Measurements from ENCODE around the gene TAS1R2. TPM values are rescaled to one million over a fixed set of nuclear protein-coding genes. Genes with fewer than 3 reads are reported as not detected.

The TAS1R2 gene
- total RNA-seq, 2 donors from 2014 or later: not detected

DNA sequence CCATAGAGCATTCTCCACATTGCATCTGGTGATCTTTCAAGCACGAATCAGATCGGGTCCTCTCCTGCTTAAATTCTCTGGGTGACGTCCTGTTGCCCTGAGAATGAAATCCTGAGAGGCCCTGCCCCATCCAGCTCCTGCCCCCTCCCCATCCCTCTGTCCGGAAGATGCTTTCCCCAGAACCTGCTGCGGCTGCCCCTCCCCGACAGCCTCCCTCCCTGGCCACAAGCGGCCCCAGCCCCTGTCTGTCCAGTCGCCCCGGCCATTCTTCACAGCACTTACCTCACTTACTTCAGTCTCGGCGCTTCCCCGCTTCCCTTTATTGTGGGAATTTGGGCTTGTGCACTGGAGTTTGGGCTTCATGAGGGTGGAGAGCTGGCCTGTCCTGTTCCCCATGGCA lies 40.3 kb downstream of the TAS1R2 start:
- Mint-ChIP-seq H3K36me3 (ENCODE audit: low read depth) (peaks cover 6% of the 10 kb centered on the region), H3K27me3 (peaks cover 58% of the 10 kb centered on the region), H3K27ac (no peak overlapping the region), H3K4me3 (no peak overlapping the region), H3K4me1 (peaks cover 10% of the 10 kb centered on the region)
- DNase-seq: no peak
- no peak for ATAC-seq
- H3K9me3 ChIP-seq (ENCODE audit: control insufficient read depth, low read length, poor library complexity, severe bottlenecking): no peaks in the 10 kb centered on the region

DNA sequence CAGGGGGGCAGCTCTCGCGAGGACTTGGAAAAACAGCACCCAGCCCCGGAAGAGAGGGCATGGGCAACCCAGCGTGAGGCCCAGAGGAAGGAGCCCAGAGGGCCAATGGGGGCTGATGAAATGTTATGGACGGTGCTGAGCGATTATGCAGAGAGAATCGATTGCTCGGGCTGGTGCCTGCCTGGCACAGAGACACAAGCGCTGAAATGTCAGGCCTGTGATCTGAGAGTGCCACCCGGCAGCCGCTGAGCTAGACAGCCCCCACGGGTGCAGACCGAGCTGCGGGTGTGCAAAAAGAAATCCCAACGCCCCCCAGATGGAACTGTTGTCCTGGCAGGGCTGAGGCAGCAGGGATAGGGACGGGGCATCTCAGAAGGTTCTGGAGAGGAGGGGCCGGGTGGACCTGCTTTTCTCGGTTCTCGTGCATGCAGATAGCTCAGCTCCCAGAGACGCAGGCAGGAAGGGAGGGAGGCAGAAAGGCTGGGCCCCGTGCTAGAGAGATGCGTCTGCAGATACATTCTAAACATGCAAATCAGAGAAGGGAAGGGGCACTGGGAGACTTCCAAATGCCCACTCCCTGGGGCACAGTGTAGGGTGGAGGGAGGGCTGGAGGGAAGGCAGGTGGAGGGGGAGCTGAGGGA lies 41.5 kb downstream of the TAS1R2 start:
- Mint-ChIP-seq H3K4me3 (no peak overlapping the region), H3K36me3 (ENCODE audit: low read depth) (peaks cover 3% of the 10 kb centered on the region), H3K27ac (no peak overlapping the region), H3K4me1 (peaks cover 10% of the 10 kb centered on the region), H3K27me3 (peaks cover 61% of the 10 kb centered on the region)
- H3K9me3 ChIP-seq (ENCODE audit: control insufficient read depth, low read length, poor library complexity, severe bottlenecking): no peaks in the 10 kb centered on the region
- no peak for DNase-seq
- ATAC-seq: no peak

DNA sequence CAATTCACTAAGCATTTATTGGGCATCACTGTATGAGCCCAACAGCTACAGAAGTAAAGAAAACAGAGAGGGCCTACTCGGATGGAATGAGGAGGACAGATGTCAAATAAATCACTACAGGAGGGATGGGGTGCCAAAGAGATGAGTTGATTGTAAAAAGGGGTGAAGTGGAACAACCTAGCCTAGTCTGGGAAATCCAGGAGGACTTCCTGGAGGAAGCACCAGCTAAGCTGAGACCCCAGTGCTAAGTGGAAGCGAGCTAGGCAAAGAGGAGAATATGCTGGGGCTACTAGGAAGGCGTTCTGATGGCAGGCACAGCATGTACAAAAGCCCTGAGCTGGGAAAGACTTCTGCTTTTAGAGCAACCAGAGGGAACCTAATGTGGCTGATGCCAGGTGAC lies 42.1 kb downstream of the TAS1R2 start:
- ATAC-seq: no peak
- no peak for DNase-seq
- no peak overlapping the region for H3K27ac Mint-ChIP-seq
- peaks cover 3% of the 10 kb centered on the region for H3K36me3 Mint-ChIP-seq (ENCODE audit: low read depth)
- H3K4me1 Mint-ChIP-seq: peaks cover 10% of the 10 kb centered on the region
- H3K27me3 Mint-ChIP-seq: peaks cover 67% of the 10 kb centered on the region
- no peak overlapping the region for H3K4me3 Mint-ChIP-seq
- H3K9me3 ChIP-seq (ENCODE audit: control insufficient read depth, low read length, poor library complexity, severe bottlenecking): no peaks in the 10 kb centered on the region

DNA sequence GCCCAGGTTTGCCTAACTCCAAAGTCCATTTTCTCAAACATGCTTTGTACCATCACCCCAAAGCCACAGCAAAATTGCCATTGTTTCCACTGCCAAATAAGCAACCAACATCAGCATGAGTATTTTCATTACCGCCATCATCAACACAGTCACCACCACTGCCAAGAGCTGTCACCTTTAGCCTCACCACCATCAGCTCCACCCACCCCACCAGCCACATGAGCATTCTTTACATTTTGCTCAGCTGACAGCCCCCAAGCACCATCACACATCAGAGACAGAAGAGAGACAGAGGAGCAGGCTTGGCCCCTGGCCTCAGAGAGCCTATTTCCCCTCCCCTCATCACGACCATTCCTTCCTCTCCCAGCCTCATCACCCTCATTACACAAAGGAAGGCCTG lies 42.7 kb downstream of the TAS1R2 start:
- H3K9me3 ChIP-seq (ENCODE audit: control insufficient read depth, low read length, poor library complexity, severe bottlenecking): no peaks in the 10 kb centered on the region
- Mint-ChIP-seq H3K4me1 (peaks cover 10% of the 10 kb centered on the region), H3K36me3 (ENCODE audit: low read depth) (peaks cover 3% of the 10 kb centered on the region), H3K4me3 (no peak overlapping the region), H3K27ac (no peak overlapping the region), H3K27me3 (peaks cover 71% of the 10 kb centered on the region)
- ATAC-seq (no peak), DNase-seq (no peak)

DNA sequence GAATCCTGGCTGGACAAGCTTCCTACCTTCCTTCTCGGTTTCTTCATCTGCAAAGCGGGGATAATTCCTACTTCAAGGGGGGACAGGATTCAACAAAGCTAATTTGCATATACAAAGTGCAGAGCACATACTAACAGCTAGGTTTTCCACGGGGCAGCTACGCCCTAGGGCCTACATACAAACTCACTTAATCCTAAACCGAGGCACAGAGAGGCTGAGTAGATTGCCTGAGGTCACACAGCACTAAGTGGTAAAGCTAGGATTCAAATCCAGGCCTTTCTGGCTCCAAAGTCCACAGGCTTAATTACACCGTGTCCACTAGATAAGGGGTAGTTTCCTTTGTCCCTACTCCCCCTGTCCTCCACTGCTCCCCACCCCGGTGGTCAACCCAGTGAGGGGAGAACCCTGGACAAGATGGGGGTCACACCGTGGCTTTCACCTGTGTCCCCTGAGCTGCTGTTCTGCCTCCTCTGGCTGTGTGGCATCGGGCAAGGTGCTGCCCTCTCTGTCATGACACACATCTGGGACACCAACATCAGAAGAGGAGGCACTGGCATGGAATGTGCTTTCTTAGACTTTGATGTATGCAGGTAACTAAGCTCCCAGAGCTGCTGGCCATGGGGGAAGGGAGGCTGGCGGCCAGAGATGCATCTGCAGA lies 44.5 kb downstream of the TAS1R2 start:
- peaks cover 74% of the 10 kb centered on the region for H3K27me3 Mint-ChIP-seq
- DNase-seq: no peak

DNA sequence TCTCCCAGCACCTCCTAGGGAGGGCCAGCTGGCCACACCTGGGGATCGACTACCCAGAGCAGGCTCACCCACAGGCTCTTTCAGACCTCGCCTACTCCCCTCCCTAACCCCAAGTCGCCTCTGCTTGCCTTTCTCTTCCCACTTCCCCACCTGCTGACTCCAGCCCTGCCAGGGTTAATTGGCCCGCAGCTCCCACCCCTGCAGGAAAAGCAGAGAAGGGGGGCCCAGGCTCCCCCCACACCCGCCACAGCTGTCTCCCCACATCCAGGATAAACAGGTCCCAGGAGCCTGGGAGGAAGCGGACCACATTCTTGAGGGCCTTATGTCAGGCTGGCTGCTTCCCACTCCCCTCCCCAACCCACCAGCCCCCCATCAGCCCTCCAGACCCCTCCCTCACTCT lies 45.0 kb downstream of the TAS1R2 start:
- ATAC-seq: no peak
- H3K9me3 ChIP-seq (ENCODE audit: control insufficient read depth, low read length, poor library complexity, severe bottlenecking): no peaks in the 10 kb centered on the region
- H3K36me3 Mint-ChIP-seq (ENCODE audit: low read depth): peaks cover 3% of the 10 kb centered on the region
- H3K27me3 Mint-ChIP-seq: peaks cover 71% of the 10 kb centered on the region
- H3K27ac Mint-ChIP-seq: no peak overlapping the region
- no peak for DNase-seq
- H3K4me1 Mint-ChIP-seq: peaks cover 8% of the 10 kb centered on the region
- H3K4me3 Mint-ChIP-seq: no peak overlapping the region

More for the DNA sequence above, 44.5 kb downstream of the TAS1R2 start:
- no peaks in the 10 kb centered on the region for H3K9me3 ChIP-seq (ENCODE audit: control insufficient read depth, low read length, poor library complexity, severe bottlenecking)
- ATAC-seq: no peak
- H3K36me3 Mint-ChIP-seq (ENCODE audit: low read depth): peaks cover 3% of the 10 kb centered on the region
- H3K4me1 Mint-ChIP-seq: peaks cover 8% of the 10 kb centered on the region
- no peak overlapping the region for H3K27ac Mint-ChIP-seq
- H3K4me3 Mint-ChIP-seq: no peak overlapping the region

DNA sequence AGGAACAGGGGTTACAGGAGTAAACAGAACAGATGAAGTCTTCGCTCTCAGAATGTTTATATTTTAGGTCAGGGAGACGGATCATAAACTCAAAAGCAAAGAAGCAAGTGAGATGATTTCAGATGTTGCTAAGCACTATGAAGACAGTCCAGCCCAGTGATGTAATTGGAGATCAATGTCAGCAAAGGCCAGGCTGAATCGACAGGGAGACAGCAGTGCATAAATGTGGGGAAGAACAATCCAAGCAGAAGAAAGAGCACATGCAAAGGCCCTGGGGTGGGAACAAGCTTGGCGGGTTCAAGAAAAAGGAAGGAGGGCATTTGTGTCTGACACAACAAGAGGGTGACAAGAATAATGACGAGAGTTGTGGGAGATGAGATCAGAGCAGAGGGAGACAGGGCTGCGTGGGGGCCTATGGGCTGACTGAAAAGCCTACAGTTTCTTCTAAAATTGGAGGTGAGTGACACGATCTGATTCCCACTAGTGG lies 47.0 kb downstream of the TAS1R2 start:
- DNase-seq (no peak), ATAC-seq (no peak)
- peaks cover 3% of the 10 kb centered on the region for H3K36me3 Mint-ChIP-seq (ENCODE audit: low read depth)
- no peaks in the 10 kb centered on the region for H3K9me3 ChIP-seq (ENCODE audit: control insufficient read depth, low read length, poor library complexity, severe bottlenecking)
- H3K27ac Mint-ChIP-seq: no peak overlapping the region
- H3K4me3 Mint-ChIP-seq: no peak overlapping the region
- H3K4me1 Mint-ChIP-seq: peaks cover 5% of the 10 kb centered on the region
- H3K27me3 Mint-ChIP-seq: peaks cover 76% of the 10 kb centered on the region

DNA sequence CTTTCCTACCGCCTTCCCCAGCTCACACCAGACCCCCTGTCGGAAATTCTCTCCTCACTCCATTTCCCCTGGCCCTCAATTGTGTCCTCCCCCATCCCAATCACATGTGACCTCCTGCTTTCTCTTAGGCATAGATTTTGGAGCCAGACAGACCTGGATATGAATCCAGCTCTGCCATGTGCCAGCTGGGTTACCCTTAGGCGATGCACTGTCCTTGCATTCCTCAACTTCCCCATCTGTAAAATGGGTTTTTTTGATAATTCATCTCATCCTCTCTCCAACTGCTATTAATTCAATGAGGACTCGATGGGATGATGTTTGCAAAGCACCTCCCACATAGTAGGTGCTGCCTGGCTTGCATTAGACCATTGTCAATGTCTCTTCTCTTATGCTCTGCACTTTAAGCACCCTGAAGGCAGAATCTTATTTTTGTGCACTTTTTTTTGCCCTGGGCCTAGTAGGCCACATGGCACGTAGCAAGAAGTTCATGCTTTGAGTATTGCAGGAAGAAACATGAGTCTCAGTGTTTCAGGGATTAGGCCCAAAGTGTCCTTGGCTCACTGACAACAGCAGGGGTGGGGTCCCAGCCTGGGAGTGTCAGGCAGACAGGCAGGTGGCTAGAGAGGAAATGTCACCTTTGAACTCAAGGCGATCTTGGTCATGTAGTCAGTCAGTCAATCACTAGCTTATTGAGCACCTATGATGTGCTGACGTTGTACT lies 47.6 kb downstream of the TAS1R2 start:
- no peaks in the 10 kb centered on the region for H3K9me3 ChIP-seq (ENCODE audit: control insufficient read depth, low read length, poor library complexity, severe bottlenecking)
- H3K4me1 Mint-ChIP-seq: no peaks in the 10 kb centered on the region
- DNase-seq (no peak), ATAC-seq (no peak)
- peaks cover 71% of the 10 kb centered on the region for H3K27me3 Mint-ChIP-seq
- no peak overlapping the region for H3K27ac Mint-ChIP-seq
- peaks cover 3% of the 10 kb centered on the region for H3K36me3 Mint-ChIP-seq (ENCODE audit: low read depth)
- no peak overlapping the region for H3K4me3 Mint-ChIP-seq

DNA sequence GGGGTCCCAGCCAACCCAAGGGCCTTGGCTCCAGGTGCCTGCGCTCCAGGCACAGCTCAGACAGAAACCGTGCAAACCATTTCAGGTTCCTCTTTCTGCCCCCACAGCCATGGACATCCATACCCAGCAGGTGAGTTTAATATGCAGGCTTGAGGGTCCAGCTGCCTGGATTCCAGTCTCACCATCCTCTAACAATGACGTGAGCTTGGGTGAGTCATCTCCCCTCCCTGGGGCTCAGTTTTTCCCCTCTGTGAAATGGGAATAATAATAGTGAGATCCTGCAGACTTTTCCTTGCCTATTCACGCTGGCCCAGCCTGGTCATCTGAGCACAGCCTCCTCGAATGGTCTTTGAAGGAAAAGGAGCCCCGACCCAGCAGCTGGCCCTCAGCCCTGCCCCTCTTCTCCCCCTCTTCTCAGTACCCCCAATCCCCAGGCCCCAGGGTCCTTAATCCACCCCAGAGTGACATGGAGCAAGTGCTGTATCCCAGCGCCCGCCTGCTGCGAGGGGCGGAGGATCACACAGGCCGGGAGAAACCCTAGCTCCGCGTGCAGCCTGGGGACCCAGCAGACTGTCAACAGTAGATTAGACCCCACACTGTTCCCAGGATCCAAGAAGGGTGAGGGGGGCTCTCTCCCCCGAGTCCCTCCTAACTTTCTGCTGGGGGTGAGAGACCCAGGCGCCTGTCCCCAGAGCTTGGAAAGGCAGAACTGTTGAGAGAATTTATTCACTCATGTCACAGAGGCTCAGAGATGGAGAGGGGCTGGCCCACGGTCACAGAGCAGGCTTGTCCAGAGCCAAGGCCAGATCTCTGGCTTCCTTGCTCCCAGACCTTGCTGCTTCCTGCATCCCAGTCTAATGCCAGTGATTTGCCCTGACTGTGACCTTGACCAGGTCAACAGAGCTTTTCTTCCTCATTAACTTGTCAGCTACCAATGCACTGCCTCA lies 49.2 kb downstream of the TAS1R2 start:
- ATAC-seq (no peak), DNase-seq (no peak)
- no peaks in the 10 kb centered on the region for H3K4me1 Mint-ChIP-seq
- H3K36me3 Mint-ChIP-seq (ENCODE audit: low read depth): no peaks in the 10 kb centered on the region
- H3K27ac Mint-ChIP-seq: no peak overlapping the region
- no peak overlapping the region for H3K4me3 Mint-ChIP-seq
- H3K9me3 ChIP-seq (ENCODE audit: control insufficient read depth, low read length, poor library complexity, severe bottlenecking): no peaks in the 10 kb centered on the region
- peaks cover 60% of the 10 kb centered on the region for H3K27me3 Mint-ChIP-seq

DNA sequence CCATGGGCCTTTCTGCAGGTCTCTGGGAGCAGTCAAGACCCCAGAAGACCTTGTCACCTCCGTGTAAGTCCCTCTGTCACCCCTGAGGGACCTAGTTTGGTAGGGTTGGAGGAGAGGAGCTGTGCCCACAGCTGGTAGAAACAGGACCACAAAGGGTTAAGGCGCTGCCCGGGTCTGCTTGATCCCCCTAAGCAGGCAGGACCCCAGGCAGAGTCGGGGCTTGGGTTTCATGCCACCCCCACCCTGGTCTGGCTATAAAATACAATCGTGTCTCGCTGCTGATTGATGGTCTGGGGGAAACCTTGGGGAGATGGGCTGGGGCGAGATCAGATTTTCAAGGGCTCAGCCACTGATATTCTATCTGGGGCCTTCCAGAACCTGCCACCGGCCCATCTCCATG lies 50.9 kb downstream of the TAS1R2 start:
- no peak overlapping the region for H3K4me3 Mint-ChIP-seq
- H3K27ac Mint-ChIP-seq: no peak overlapping the region
- no peaks in the 10 kb centered on the region for H3K36me3 Mint-ChIP-seq (ENCODE audit: low read depth)
- H3K4me1 Mint-ChIP-seq: no peaks in the 10 kb centered on the region
- no peaks in the 10 kb centered on the region for H3K9me3 ChIP-seq (ENCODE audit: control insufficient read depth, low read length, poor library complexity, severe bottlenecking)
- H3K27me3 Mint-ChIP-seq: peaks cover 57% of the 10 kb centered on the region
- DNase-seq (no peak), ATAC-seq (no peak)

DNA sequence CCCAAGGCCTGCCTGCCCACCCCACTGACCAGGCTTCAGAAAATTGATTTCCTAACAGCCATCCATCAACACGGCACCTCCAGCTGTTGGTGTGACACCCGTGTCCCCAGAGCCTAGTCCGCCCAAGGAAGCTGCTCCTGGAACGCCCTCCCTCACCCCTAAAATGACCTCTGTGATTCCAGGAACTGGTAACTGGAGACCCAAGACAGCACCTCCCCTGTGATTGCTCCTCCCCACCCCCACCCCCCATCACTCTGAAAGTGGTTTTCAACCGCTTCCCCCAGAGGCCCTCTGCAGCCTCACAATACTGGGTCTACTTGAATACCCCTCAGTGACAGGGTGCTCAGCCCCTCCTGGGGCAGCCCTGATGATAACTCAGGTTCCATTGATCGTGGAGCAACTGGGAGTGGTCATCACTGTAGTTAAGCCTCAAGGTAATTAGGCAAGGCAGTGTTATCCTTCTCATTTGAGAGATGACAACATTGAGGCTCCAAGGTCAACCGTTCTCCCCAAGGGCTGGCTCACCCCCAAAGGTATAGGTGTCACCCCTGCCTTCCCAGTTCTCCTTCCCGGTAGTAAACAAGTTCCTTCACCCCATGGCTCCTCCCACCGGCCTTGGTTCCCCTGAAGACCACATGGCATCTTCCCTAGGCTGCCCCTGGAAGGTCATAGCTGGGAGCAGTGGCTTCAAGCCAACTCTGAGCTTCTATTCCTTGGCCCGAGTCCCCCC lies 52.0 kb downstream of the TAS1R2 start:
- Mint-ChIP-seq H3K36me3 (ENCODE audit: low read depth) (no peaks in the 10 kb centered on the region), H3K4me1 (no peaks in the 10 kb centered on the region), H3K27me3 (peaks cover 49% of the 10 kb centered on the region), H3K4me3 (no peak overlapping the region), H3K27ac (no peak overlapping the region)
- ATAC-seq: no peak
- DNase-seq: no peak
- no peaks in the 10 kb centered on the region for H3K9me3 ChIP-seq (ENCODE audit: control insufficient read depth, low read length, poor library complexity, severe bottlenecking)
